Sigmoid colon (tissue), 3 donors: Measurements from ENCODE around the gene FOXO3B.
"Not testable (repeated sequence)": the region's sequence is repeated elsewhere in the genome, so short reads cannot be mapped to it uniquely, and the experiment has no call there.

Source experiments
- POLR2A ChIP-seq, 2 donors: fragments of 450-650 bp; IDR thresholded peaks; one replicate each; pipeline ENCODE4 v1.6.1; 2016; ENCODE audit warnings: antibody characterized with exemption in 2 of 2, mild to moderate bottlenecking in 2 of 2, moderate library complexity in 2 of 2
- TF ChIP-seq, protein P1 (sequence below), 4 experiments: fragments of 450-650 bp in 3 of 4; fragments of 200-600 bp in 1 of 4; IDR thresholded peaks; one replicate each; pipeline ENCODE4 v1.5.1; 2016 to 2019; ENCODE audit warnings: antibody characterized with exemption in 4 of 4, mild to moderate bottlenecking in 3 of 4, moderate library complexity in 2 of 4

DNA sequence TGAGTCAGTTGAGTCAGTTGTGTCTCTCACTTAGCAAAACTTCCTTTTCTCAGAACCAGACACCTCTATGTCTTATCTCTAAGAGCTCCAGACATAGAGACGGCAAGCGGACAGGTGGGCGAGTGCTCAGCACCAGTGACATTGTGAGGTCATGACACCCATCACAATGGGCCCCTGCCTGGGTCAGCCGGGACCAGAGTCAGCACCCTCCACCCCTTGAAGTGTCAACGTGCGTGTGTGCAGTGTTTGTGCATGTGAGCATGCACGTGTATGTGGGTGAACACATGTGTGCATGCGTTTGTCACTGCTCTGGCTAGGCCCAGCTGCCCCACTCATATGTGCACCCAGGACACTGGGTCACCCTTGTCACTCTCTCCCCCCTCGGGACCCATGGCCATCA lies 37.8 kb downstream of the FOXO3B start, which contains the start of gene TBC1D28:
- TF ChIP-seq, protein P1, sequence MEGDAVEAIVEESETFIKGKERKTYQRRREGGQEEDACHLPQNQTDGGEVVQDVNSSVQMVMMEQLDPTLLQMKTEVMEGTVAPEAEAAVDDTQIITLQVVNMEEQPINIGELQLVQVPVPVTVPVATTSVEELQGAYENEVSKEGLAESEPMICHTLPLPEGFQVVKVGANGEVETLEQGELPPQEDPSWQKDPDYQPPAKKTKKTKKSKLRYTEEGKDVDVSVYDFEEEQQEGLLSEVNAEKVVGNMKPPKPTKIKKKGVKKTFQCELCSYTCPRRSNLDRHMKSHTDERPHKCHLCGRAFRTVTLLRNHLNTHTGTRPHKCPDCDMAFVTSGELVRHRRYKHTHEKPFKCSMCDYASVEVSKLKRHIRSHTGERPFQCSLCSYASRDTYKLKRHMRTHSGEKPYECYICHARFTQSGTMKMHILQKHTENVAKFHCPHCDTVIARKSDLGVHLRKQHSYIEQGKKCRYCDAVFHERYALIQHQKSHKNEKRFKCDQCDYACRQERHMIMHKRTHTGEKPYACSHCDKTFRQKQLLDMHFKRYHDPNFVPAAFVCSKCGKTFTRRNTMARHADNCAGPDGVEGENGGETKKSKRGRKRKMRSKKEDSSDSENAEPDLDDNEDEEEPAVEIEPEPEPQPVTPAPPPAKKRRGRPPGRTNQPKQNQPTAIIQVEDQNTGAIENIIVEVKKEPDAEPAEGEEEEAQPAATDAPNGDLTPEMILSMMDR (IDR thresholded peaks at IDR 0.05) = not testable (repeated sequence)
- not testable (repeated sequence) for TF ChIP-seq POLR2A (IDR thresholded peaks at IDR 0.05)
